Measurements from ENCODE around the gene LY6G6C. TPM values are rescaled to one million over a fixed set of nuclear protein-coding genes. Genes with fewer than 3 reads are reported as not detected.

LY6G6C gene
- total and polyA plus RNA-seq, 2 of the 13 experiments (the other 11 are each of a cell fraction or from before 2014, with no cell fraction given): 0.15 TPM; not detected in 1

GRCh38 chr6:31729515-31729978 lies 8.0 kb upstream of the LY6G6C start (continued):
- TF ChIP-seq ZNF142 (CRISPR knock-in tag; IDR thresholded peaks at IDR 0.05): peak; percentile 77
- TF ChIP-seq CENPT (CRISPR knock-in tag; IDR thresholded peaks at IDR 0.05; ENCODE audit: low read depth): no peak
- no peak for TF ChIP-seq AHDC1 (CRISPR knock-in tag; IDR thresholded peaks at IDR 0.05; ENCODE audit: borderline replicate concordance)
- TF ChIP-seq ZNF33A (CRISPR knock-in tag; IDR thresholded peaks at IDR 0.05; ENCODE audit: borderline replicate concordance): no peak; the same call in 1 of the 2 replicates
- 0 out of 2 replicates have a peak, but pooled peaks have one; percentile 22 for TF ChIP-seq NFYC (CRISPR knock-in tag; IDR thresholded peaks at IDR 0.05)
- TF ChIP-seq THAP7 (CRISPR knock-in tag; IDR thresholded peaks at IDR 0.05): no peak
- TF ChIP-seq ZNF543 (CRISPR knock-in tag; IDR thresholded peaks at IDR 0.05): peak; percentile 58; the same call in 1 of the 2 replicates
- TF ChIP-seq CTCF (CRISPR knock-in tag; IDR thresholded peaks at IDR 0.05): peak; percentile 96
- TF ChIP-seq SIN3B (IDR thresholded peaks at IDR 0.05; ENCODE audit: low read length): 0 out of 2 replicates have a peak, but pooled peaks have one; percentile 56
- no peak for TF ChIP-seq SRSF4 (IDR thresholded peaks at IDR 0.05; ENCODE audit: low read depth, low read length, poor library complexity, severe bottlenecking)
- peak; percentile 79 for TF ChIP-seq ATF2 (CRISPR knock-in tag; IDR thresholded peaks at IDR 0.05)

Data from HepG2 (cell line).